GM12878 (cell line): Measurements from ENCODE around the gene PRRG4. TPM values are rescaled to one million over a fixed set of nuclear protein-coding genes. Genes with fewer than 3 reads are reported as not detected.

Experiments
- ATAC-seq: fragments of 200-7000 bp; cut with Tn5 transposase; 3 replicates; pipeline ENCODE4 v1.9.1; 2020; ENCODE audit warnings: mild to moderate bottlenecking, moderate library complexity
- BruUV-seq: library from RNA; stranded (reverse); fragments of 400-500 nt; replicated peaks from 2 replicates; lab custom pipeline; 2021; lab: Mats Ljungman, UMichigan
- CTCF ChIA-PET: fragments of 300-600 bp; sonication (Branson Sonifier 250); formaldehyde crosslinking; extraction: SDS; loops from one replicate; lab custom pipeline; 2021; ENCODE audit warnings: inconsistent platforms; lab: Yijun Ruan, JAX
- POLR2A ChIA-PET: fragments of 350-600 bp; formaldehyde crosslinking; extraction: SDS; loops from one replicate; lab custom pipeline; 2021; ENCODE audit warnings: inconsistent platforms; lab: Charles Lee
- RAD21 ChIA-PET: fragments of 300-600 bp; sonication (Branson Sonifier 250); formaldehyde crosslinking; loops from one replicate; lab custom pipeline; 2023; ENCODE audit warnings: antibody characterized with exemption; ENCODE audit not compliant: unreplicated experiment; lab: Charles Lee
- SMC1A ChIA-PET: fragments of 300-600 bp; sonication (Branson Sonifier 250); formaldehyde crosslinking; loops from one replicate; lab custom pipeline; 2023; ENCODE audit not compliant: unreplicated experiment, uncharacterized antibody; lab: Charles Lee
- DNase-seq: peaks from one replicate; pipeline ENCODE4 v3.0.0-alpha.2; 2011; ENCODE audit warnings: low read depth, low spot score
- FAIRE-seq: peaks from 3 replicates; lab custom pipeline; 2011; peaks lifted over from hg19 to GRCh38; lab: Jason Lieb, UNC
- H2AFZ ChIP-seq: 2 replicates; pipeline ENCODE4 v1.6.0; 2011; ENCODE audit warnings: low read depth, low read length, control low read depth; ENCODE audit not compliant: control insufficient read depth
- H3K27ac ChIP-seq: 2 replicates; pipeline ENCODE4 v1.5.1; 2011; ENCODE audit warnings: control low read depth; ENCODE audit not compliant: control insufficient read depth, insufficient read depth
- H3K27me3 ChIP-seq, 2 experiments: replicated peaks in 1 of 2; 2 replicates each; pipeline versions ENCODE4 v1.6.0 to v1.6.1; 2011; ENCODE audit warnings: low read length in 1 of 2; ENCODE audit not compliant: control insufficient read depth in 2 of 2, insufficient read depth in 2 of 2
- H3K36me3 ChIP-seq, 2 experiments: 2 replicates each; pipeline ENCODE4 v1.5.1; 2011; ENCODE audit warnings: low read length in 1 of 2; ENCODE audit not compliant: control insufficient read depth in 2 of 2, insufficient read depth in 2 of 2
- H3K4me1 ChIP-seq: 2 replicates; pipeline ENCODE4 v1.6.1; 2011; ENCODE audit warnings: mild to moderate bottlenecking, low read length, moderate library complexity, mixed read lengths; ENCODE audit not compliant: control insufficient read depth, insufficient read depth
- H3K4me2 ChIP-seq: 2 replicates; pipeline ENCODE4 v1.6.0; 2011; ENCODE audit warnings: control low read depth; ENCODE audit not compliant: control insufficient read depth, insufficient read depth
- H3K4me3 ChIP-seq: fragments of 200-600 bp; sonication (generic); 2 replicates; pipeline ENCODE4 v1.5.1; 2016
- H3K79me2 ChIP-seq: 2 replicates; pipeline ENCODE4 v1.6.0; 2011; ENCODE audit warnings: low read length; ENCODE audit not compliant: control insufficient read depth, insufficient read depth
- H3K9ac ChIP-seq: 2 replicates; pipeline ENCODE4 v1.8.0; 2011; ENCODE audit warnings: low read length, control low read depth, mixed read lengths; ENCODE audit not compliant: control insufficient read depth, insufficient read depth
- H3K9me3 ChIP-seq: replicated peaks from 3 replicates; pipeline ENCODE4 v1.5.1; 2011; ENCODE audit warnings: mild to moderate bottlenecking, low read length; ENCODE audit not compliant: control insufficient read depth, insufficient read depth
- H4K20me1 ChIP-seq: 2 replicates; pipeline ENCODE4 v1.6.0; 2011; ENCODE audit not compliant: control insufficient read depth, insufficient read depth
- BRCA1 ChIP-seq: IDR thresholded peaks from 2 replicates; pipeline ENCODE4 v1.6.1; 2011; ENCODE audit warnings: low read depth, low read length, improper control_type of control experiment
- HCFC1 ChIP-seq: fragments of 150-350 bp; IDR thresholded peaks from 2 replicates; pipeline ENCODE4 v1.6.1; 2014; ENCODE audit warnings: low read length
- IRF3 ChIP-seq: fragments of 450-650 bp; IDR thresholded peaks from 2 replicates; pipeline ENCODE4 v1.6.1; 2014; ENCODE audit warnings: mild to moderate bottlenecking
- MYB ChIP-seq: fragments of 150-350 bp; IDR thresholded peaks from 2 replicates; pipeline ENCODE4 v1.6.1; 2014; ENCODE audit warnings: mild to moderate bottlenecking, low read depth, low read length, borderline replicate concordance
- PAX5 ChIP-seq: IDR thresholded peaks from 2 replicates; pipeline ENCODE4 v1.6.1; 2011; ENCODE audit warnings: low read depth, low read length, borderline replicate concordance
- POU2F2 ChIP-seq: IDR thresholded peaks from 3 replicates; pipeline ENCODE4 v1.6.1; 2011; ENCODE audit warnings: low read depth, mild to moderate bottlenecking, low read length, borderline replicate concordance
- RUNX3 ChIP-seq: IDR thresholded peaks from 2 replicates; pipeline ENCODE4 v1.6.1; 2012; ENCODE audit warnings: low read length, inconsistent platforms
- SREBF1 ChIP-seq: IDR thresholded peaks from 2 replicates; pipeline ENCODE4 v1.6.1; 2012; ENCODE audit warnings: mild to moderate bottlenecking, low read length
- STAT3 ChIP-seq: IDR thresholded peaks from 2 replicates; pipeline ENCODE4 v1.6.1; 2011; ENCODE audit warnings: low read depth, low read length, improper control_type of control experiment
- WGBS: methylation state at CpG from one replicate; pipeline ENCODE4 v1.1.6; 2016; ENCODE audit warnings: low lambda C conversion rate; ENCODE audit not compliant: insufficient replicate concordance, insufficient coverage; ENCODE audit errors: missing lambda C conversion rate; 5-methylcytosine and 5-hydroxymethylcytosine counted together
- in situ Hi-C: fragments of 300-500 bp; cut with MboI; formaldehyde crosslinking; loops from 9 replicates; pipeline ENCODE4 v1.14.3; 2018; ENCODE audit warnings: mixed read lengths
- intact Hi-C: fragments of 100-400 bp; cut with micrococcal nuclease; formaldehyde crosslinking; loops from one replicate; pipeline ENCODE4 v1.14.2; 2022; ENCODE audit not compliant: unreplicated experiment
- polyA plus RNA-seq, 11 experiments: library from polyadenylated mRNA; depleted of rRNA in 4 of 11; unstranded in 6 of 11; stranded (reverse) in 5 of 11; fragments of >200 nt; fragmentation: Nextera tagmentation in 4 of 11; fragmentation: Illumina TruSeq in 1 of 11; extraction: Ambion mirVana in 4 of 11; extraction: Trizol in 1 of 11; gene quantifications; 1 replicate in 1 of 11; 2 replicates in 10 of 11; pipeline versions ENCODE4 v1.2.1 to v1.2.3, GENCODE V29; 2011 to 2016; ENCODE audit warnings: inconsistent platforms in 2 of 11, missing spikeins in 2 of 11, low read depth in 1 of 11
- total RNA-seq, 4 experiments: library from RNA; depleted of rRNA in 3 of 4; stranded (reverse); fragments of >200 nt in 3 of 4; fragmentation: Illumina TruSeq in 1 of 4; extraction: Trizol in 1 of 4; gene quantifications; 2 replicates each; pipeline versions ENCODE4 v1.2.1 to v1.2.3, GENCODE V29; 2013 to 2021

Gene PRRG4
- total and polyA plus RNA-seq, 10 of the 15 experiments (the other 5 are each of a cell fraction or from before 2014, with no cell fraction given) = 0.55 to 4.9 (median 1.9) TPM

GRCh38 chr11:32786811-32787210, 42.9 kb upstream of the PRRG4 start:
- no peak for ATAC-seq
- BruUV-seq = no TSS peak
- POLR2A ChIA-PET = no interaction called here
- TF ChIP-seq POU2F2 (no peak), MYB (no peak), PAX5 (no peak), SREBF1 (no peak), HCFC1 (no peak), RUNX3 (no peak), BRCA1 (no peak), STAT3 (no peak)
- Histone ChIP-seq H3K9me3 (no peaks in the 10 kb centered on the region), H3K4me2 (no peak overlapping the region), H3K4me3 (no peak overlapping the region), H2AFZ (no peak overlapping the region), H4K20me1 (no peaks in the 10 kb centered on the region), H3K79me2 (no peaks in the 10 kb centered on the region), H3K9ac (no peak overlapping the region), H3K27me3 (no peaks in the 10 kb centered on the region), H3K4me1 (no peaks in the 10 kb centered on the region), H3K36me3 (no peaks in the 10 kb centered on the region), H3K27ac (no peak overlapping the region)
- intact Hi-C loops (no loop called here), in situ Hi-C loops (loop anchor here (5.0 kb wide), 1 partner anchor 35 kb away; no protein-coding TSS in a partner anchor)
- CTCF ChIA-PET = no interaction called here
- SMC1A ChIA-PET = interaction anchor here (1.0 to 1.4 kb wide), 2 partner anchors 28 to 463 kb away, joined by 3 read pairs; no protein-coding TSS in a partner anchor
- no peak for FAIRE-seq
- RAD21 ChIA-PET = no interaction called here
- no peak for DNase-seq

GRCh38 chr11:32790916-32791315, 38.8 kb upstream of the PRRG4 start:
- Histone ChIP-seq H3K36me3 (no peaks in the 10 kb centered on the region), H3K4me2 (no peak overlapping the region), H3K4me3 (no peak overlapping the region), H3K79me2 (no peaks in the 10 kb centered on the region), H3K27me3 (no peaks in the 10 kb centered on the region), H3K4me1 (no peaks in the 10 kb centered on the region), H4K20me1 (no peaks in the 10 kb centered on the region), H2AFZ (no peak overlapping the region), H3K9ac (no peak overlapping the region), H3K27ac (no peak overlapping the region), H3K9me3 (no peaks in the 10 kb centered on the region)
- in situ Hi-C loops = loop anchor here (5.0 kb wide), 1 partner anchor 469 kb away; no protein-coding TSS in a partner anchor
- DNase-seq (no peak), ATAC-seq (no peak), FAIRE-seq (no peak)
- 0% methylated on average over 1 of the region's 1 CpG for WGBS
- POLR2A ChIA-PET = no interaction called here
- SMC1A ChIA-PET = interaction anchor here (0.7 to 3.6 kb wide), 13 partner anchors 11 to 470 kb away, joined by 3 to 45 read pairs (median 5); no protein-coding TSS in a partner anchor
- RAD21 ChIA-PET = interaction anchor here (1.0 to 3.3 kb wide), 7 partner anchors 9 to 85 kb away, joined by 3 to 25 read pairs (median 5); no protein-coding TSS in a partner anchor
- BruUV-seq = no TSS peak
- intact Hi-C loops = loop anchor here (1.0 kb wide), 1 partner anchor 78 kb away; no protein-coding TSS in a partner anchor
- CTCF ChIA-PET = interaction anchor here (0.6 to 6.6 kb wide), 14 partner anchors 7 to 471 kb away, joined by 3 to 82 read pairs (median 5); no protein-coding TSS in a partner anchor
- no peak for TF ChIP-seq IRF3
